Measurements from ENCODE around the gene BRD4. TPM values are rescaled to one million over a fixed set of nuclear protein-coding genes. Genes with fewer than 3 reads are reported as not detected.
"Not testable (repeated sequence)": the region's sequence is repeated elsewhere in the genome, so short reads cannot be mapped to it uniquely, and the experiment has no call there.

BRD4 gene
- total RNA-seq, 1 donor from 2014 or later = 104 TPM

DNA sequence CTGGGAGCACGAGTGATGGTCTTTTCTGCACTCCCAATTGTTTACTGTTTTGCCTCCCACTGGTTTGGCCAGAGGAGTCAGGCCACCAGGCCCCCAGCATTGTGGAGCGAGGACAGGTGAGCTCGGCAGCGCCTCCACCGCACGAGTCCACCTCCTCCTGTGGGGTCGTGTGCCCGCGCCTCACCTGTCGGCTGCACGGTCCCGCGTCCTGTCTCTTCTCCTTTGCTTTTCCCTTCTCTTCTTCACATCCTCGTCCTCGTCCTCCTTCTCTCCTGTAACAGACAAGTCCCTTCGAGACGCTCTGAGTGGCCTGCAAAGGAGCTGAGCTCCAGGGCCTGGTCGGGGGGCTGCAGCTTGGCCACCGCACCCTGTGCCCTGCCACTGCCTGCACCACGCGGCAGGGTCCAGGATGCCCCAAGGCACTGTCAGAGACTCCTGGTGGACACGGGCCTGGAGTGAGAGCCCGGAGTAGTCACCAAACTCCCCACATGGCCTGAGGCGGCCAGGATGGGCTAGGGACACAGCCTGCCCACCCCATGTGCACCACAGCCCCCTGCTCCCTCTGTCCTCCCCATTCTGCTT is 35.8 kb upstream of the BRD4 start:
- no peak for TF ChIP-seq CTCF (IDR thresholded peaks at IDR 0.05)
- DNase-seq (no peak), ATAC-seq (no peak)
- intact Hi-C loops (cut with DNase I) = no loop called here
- Histone ChIP-seq H3K4me3 (no peak overlapping the region), H3K27me3 (ENCODE audit: low read depth) (no peaks in the 10 kb centered on the region), H3K9me3 (no peaks in the 10 kb centered on the region), H3K4me1 (no peaks in the 10 kb centered on the region), H3K27ac (no peak overlapping the region), H3K36me3 (peaks cover 89% of the 10 kb centered on the region)

- Histone ChIP-seq H3K27me3 (ENCODE audit: low read depth) (no peaks in the 10 kb centered on the region), H3K9me3 (no peaks in the 10 kb centered on the region), H3K4me1 (no peaks in the 10 kb centered on the region), H3K36me3 (peaks cover 82% of the 10 kb centered on the region), H3K27ac (no peak overlapping the region), H3K4me3 (no peak overlapping the region)
- no peak for TF ChIP-seq CTCF (IDR thresholded peaks at IDR 0.05)
- intact Hi-C loops (cut with DNase I) = no loop called here
- no peak for DNase-seq
- no peak for ATAC-seq
Observed at GRCh38 chr19:15367439-15367838, 35.1 kb upstream of the BRD4 start.

DNA sequence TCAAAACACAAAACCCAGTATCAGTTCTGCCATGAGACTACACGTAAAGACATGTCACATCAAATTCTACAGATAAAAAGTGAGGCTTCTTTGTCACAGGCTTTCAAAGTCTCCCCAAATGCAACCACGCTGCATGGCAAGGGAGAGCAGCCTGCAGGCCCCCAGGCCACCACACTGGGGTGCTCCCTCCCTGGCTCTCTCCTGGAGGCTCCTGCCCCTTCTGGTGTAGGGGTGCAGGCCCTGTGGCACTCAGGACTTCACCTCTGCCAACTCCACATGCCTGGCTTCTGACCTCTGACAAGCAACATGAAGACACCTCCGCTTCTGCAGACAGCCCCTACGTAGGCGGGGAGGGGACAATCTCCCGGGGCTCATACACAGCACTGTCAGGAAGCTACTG is 32.9 kb upstream of the BRD4 start:
- intact Hi-C loops (cut with DNase I) = no loop called here
- no peak for TF ChIP-seq CTCF (IDR thresholded peaks at IDR 0.05)
- no peak overlapping the region for H3K4me3 ChIP-seq
- H3K27me3 ChIP-seq (ENCODE audit: low read depth) = no peaks in the 10 kb centered on the region
- DNase-seq (no peak), ATAC-seq (peak in 1 of 2 donors; percentile 16)
- H3K4me1 ChIP-seq = no peaks in the 10 kb centered on the region
- no peak overlapping the region for H3K27ac ChIP-seq
- H3K36me3 ChIP-seq = peaks cover 81% of the 10 kb centered on the region
- H3K9me3 ChIP-seq = no peaks in the 10 kb centered on the region

- intact Hi-C loops (cut with DNase I); H3K27me3 ChIP-seq (ENCODE audit: low read depth); H3K4me3 ChIP-seq; DNase-seq; H3K9me3 ChIP-seq; ATAC-seq; H3K4me1 ChIP-seq; H3K27ac ChIP-seq: not testable (repeated sequence)
- peaks cover 81% of the 10 kb centered on the region for H3K36me3 ChIP-seq
Observed at GRCh38 chr19:15363791-15364190, 31.5 kb upstream of the BRD4 start.

GRCh38 chr19:15363048-15363447 is 30.7 kb upstream of the BRD4 start:
- H3K9me3 ChIP-seq; ATAC-seq; H3K27me3 ChIP-seq (ENCODE audit: low read depth); H3K27ac ChIP-seq; H3K4me1 ChIP-seq; intact Hi-C loops (cut with DNase I); H3K4me3 ChIP-seq; DNase-seq: not testable (repeated sequence)
- peaks cover 81% of the 10 kb centered on the region for H3K36me3 ChIP-seq

GRCh38 chr19:15360015-15360414 is 27.7 kb upstream of the BRD4 start:
- H3K9me3 ChIP-seq; DNase-seq; H3K27me3 ChIP-seq (ENCODE audit: low read depth); intact Hi-C loops (cut with DNase I); H3K4me3 ChIP-seq; ATAC-seq; H3K4me1 ChIP-seq: not testable (repeated sequence)
- Histone ChIP-seq H3K36me3 (peaks cover 81% of the 10 kb centered on the region), H3K27ac (peak overlapping the region; percentile 7)

DNA sequence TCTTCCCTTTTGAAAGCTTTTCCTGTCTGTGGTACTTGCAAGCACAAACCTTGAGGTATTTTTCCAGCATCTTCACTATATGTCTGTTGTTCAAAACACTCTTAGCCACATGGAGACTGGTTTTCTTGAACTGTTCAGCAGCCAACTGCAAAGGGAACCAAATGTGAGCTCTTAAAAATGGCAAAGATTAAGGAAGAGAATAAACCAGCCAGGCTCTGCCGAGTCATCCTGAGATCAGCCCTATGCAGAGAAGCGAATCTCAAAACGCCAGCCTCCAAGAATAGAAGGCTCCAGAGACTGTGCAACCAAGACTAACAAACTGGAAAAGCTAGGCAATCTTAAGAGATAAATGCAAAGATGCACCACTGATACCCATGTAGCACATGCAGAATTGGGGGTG is 26.6 kb upstream of the BRD4 start:
- H3K4me3 ChIP-seq = no peak overlapping the region
- H3K36me3 ChIP-seq = peaks cover 83% of the 10 kb centered on the region
- ATAC-seq = no peak
- TF ChIP-seq CTCF (IDR thresholded peaks at IDR 0.05) = no peak
- H3K9me3 ChIP-seq = no peaks in the 10 kb centered on the region
- intact Hi-C loops (cut with DNase I) = no loop called here
- no peaks in the 10 kb centered on the region for H3K4me1 ChIP-seq
- H3K27me3 ChIP-seq (ENCODE audit: low read depth) = no peaks in the 10 kb centered on the region
- H3K27ac ChIP-seq = no peak overlapping the region
- no peak for DNase-seq

Measured in lower lobe of right lung (tissue), 2 donors.